Caco-2 (cell line): Measurements from ENCODE around the gene AIPL1. TPM values are rescaled to one million over a fixed set of nuclear protein-coding genes. Genes with fewer than 3 reads are reported as not detected.

Experiments used
- BruUV-seq: library from RNA; stranded (reverse); fragments of 400-500 nt; replicated peaks from 2 replicates; lab custom pipeline; 2021; lab: Mats Ljungman, UMichigan
- CTCF ChIA-PET: fragments of 300-600 bp; sonication (Branson Sonifier 250); formaldehyde crosslinking; loops from one replicate; lab custom pipeline; 2022; ENCODE audit warnings: antibody characterized with exemption; lab: Charles Lee
- POLR2A ChIA-PET: fragments of 300-600 bp; sonication (Branson Sonifier 250); formaldehyde crosslinking; loops from one replicate; lab custom pipeline; 2022; ENCODE audit warnings: antibody characterized with exemption; lab: Charles Lee
- DNase-seq, 2 experiments: peaks; one replicate each; pipeline versions ENCODE4 v3.0.0 to v3.0.0-alpha.2; 2020 to 2022
- H3K27me3 ChIP-seq: replicated peaks from 2 replicates; pipeline ENCODE4 v1.6.0; 2011; ENCODE audit warnings: low read length; ENCODE audit not compliant: control insufficient read depth, insufficient read depth
- H3K36me3 ChIP-seq: 2 replicates; pipeline ENCODE4 v1.5.1; 2011; ENCODE audit warnings: low read length; ENCODE audit not compliant: control insufficient read depth, insufficient read depth
- H3K4me1 ChIP-seq: fragments of 250-450 bp; sonication (Bioruptor Pico); 2 replicates; pipeline ENCODE4 v1.5.1; 2020; ENCODE audit warnings: mild to moderate bottlenecking
- H3K4me3 ChIP-seq: 2 replicates; pipeline ENCODE4 v1.5.1; 2011; ENCODE audit warnings: low read depth, mild to moderate bottlenecking, control low read depth, low read length
- H3K9me3 ChIP-seq: fragments of 250-450 bp; sonication (Bioruptor Pico); 2 replicates; pipeline ENCODE4 v1.5.1; 2020; ENCODE audit warnings: mild to moderate bottlenecking, moderate library complexity
- H3K27ac Mint-ChIP-seq: one replicate; pipeline ENCODE4 v1.8.0; 2022; ENCODE audit warnings: mixed read lengths; ENCODE audit not compliant: unreplicated experiment
- H3K27me3 Mint-ChIP-seq: one replicate; pipeline ENCODE4 v1.8.0; 2022; ENCODE audit warnings: mixed read lengths; ENCODE audit not compliant: insufficient read depth, unreplicated experiment
- H3K36me3 Mint-ChIP-seq: one replicate; pipeline ENCODE4 v1.8.0; 2022; ENCODE audit warnings: mild to moderate bottlenecking, mixed read lengths; ENCODE audit not compliant: insufficient read depth, unreplicated experiment
- H3K4me1 Mint-ChIP-seq: one replicate; pipeline ENCODE4 v1.8.0; 2022; ENCODE audit warnings: low read depth, mixed read lengths; ENCODE audit not compliant: unreplicated experiment
- H3K4me3 Mint-ChIP-seq: one replicate; pipeline ENCODE4 v1.8.0; 2022; ENCODE audit warnings: mild to moderate bottlenecking, moderate library complexity, mixed read lengths; ENCODE audit not compliant: unreplicated experiment
- H3K9me3 Mint-ChIP-seq: one replicate; pipeline ENCODE4 v1.8.0; 2022; ENCODE audit warnings: mixed read lengths; ENCODE audit not compliant: unreplicated experiment
- CTCF ChIP-seq, 2 experiments: fragments of 200-600 bp in 1 of 2; IDR thresholded peaks; 1 replicate in 1 of 2; 2 replicates in 1 of 2; pipeline versions ENCODE4 v1.5.1 to v1.8.0; 2011 to 2022; ENCODE audit warnings: antibody characterized with exemption in 1 of 2, control low read depth in 1 of 2, inconsistent platforms in 1 of 2, low read depth in 1 of 2, low read length in 1 of 2, mild to moderate bottlenecking in 1 of 2, moderate library complexity in 1 of 2; ENCODE audit not compliant: insufficient read depth in 1 of 2, severe bottlenecking in 1 of 2, unreplicated experiment in 1 of 2
- intact Hi-C: fragments of 100-400 bp; cut with micrococcal nuclease; formaldehyde crosslinking; loops from one replicate; pipeline ENCODE4 v1.10.0; 2022; ENCODE audit not compliant: unreplicated experiment
- total RNA-seq: library from RNA; stranded (reverse); gene quantifications from 2 replicates; pipeline ENCODE4 v1.2.3, GENCODE V29; 2022

AIPL1 gene
- total RNA-seq, 1 experiment from 2014 or later: not detected

DNA sequence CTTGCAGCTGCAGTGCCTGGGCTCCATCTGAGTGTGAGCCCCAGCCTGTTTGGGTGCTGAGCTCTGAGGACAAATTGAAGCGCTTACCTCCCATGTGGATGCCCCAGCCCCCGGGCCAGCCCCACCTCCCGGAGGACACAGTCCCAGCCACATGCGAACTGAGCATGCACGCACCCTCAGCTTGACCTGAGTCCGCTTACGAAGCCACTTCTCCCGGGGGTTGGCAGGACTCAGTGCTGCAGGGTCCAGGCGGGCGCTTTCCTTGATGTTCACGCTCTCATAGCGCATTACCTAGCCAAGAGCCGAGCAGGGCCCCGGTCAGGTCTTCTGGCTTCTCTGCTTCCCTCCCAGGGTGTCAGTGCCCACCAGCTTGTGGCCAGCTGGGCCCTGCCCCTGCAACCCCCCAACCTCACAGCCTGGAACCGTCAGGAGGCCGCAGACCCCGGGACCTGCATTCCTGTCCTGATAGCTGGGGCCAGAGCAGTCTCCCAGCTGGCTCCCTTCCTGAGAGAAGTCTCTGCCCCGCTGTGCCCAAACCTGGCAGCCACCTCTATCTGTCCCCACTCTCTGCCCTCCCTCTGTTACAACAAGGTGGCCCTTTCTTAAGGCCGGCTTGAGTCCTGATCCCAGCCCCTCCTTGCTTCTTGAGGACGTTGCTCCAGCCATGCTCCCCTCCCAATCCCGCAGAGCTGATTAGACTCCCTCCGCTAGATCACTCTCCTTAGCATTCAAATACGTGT lies 33.3 kb upstream of the AIPL1 start:
- BruUV-seq: no TSS peak
- no peak for TF ChIP-seq CTCF (IDR thresholded peaks at IDR 0.05; ENCODE audit: insufficient read depth in 1 of 2, low read depth in 1 of 2, low read length in 1 of 2, severe bottlenecking in 1 of 2, unreplicated experiment in 1 of 2)
- no peak overlapping the region for H3K27ac Mint-ChIP-seq
- no peaks in the 10 kb centered on the region for H3K36me3 ChIP-seq
- no peaks in the 10 kb centered on the region for H3K9me3 Mint-ChIP-seq
- no peaks in the 10 kb centered on the region for H3K27me3 ChIP-seq
- POLR2A ChIA-PET: no interaction called here
- H3K4me1 Mint-ChIP-seq: peaks cover 5% of the 10 kb centered on the region
- no peaks in the 10 kb centered on the region for H3K9me3 ChIP-seq
- DNase-seq: no peak
- CTCF ChIA-PET: no interaction called here
- H3K4me3 Mint-ChIP-seq: no peak overlapping the region
- no peaks in the 10 kb centered on the region for H3K4me1 ChIP-seq
- peaks cover 3% of the 10 kb centered on the region for H3K27me3 Mint-ChIP-seq
- H3K36me3 Mint-ChIP-seq: no peaks in the 10 kb centered on the region
- intact Hi-C loops: no loop called here
- no peak overlapping the region for H3K4me3 ChIP-seq

GRCh38 chr17:6467567-6467966 lies 32.6 kb upstream of the AIPL1 start:
- CTCF ChIA-PET: no interaction called here

More at GRCh38 chr17:6467567-6467966, 32.6 kb upstream of the AIPL1 start:
- no peaks in the 10 kb centered on the region for H3K36me3 ChIP-seq
- no peak overlapping the region for H3K4me3 Mint-ChIP-seq
- intact Hi-C loops: no loop called here
- peaks cover 4% of the 10 kb centered on the region for H3K27me3 Mint-ChIP-seq
- H3K9me3 ChIP-seq: no peaks in the 10 kb centered on the region
- H3K4me1 ChIP-seq: no peaks in the 10 kb centered on the region
- no peaks in the 10 kb centered on the region for H3K9me3 Mint-ChIP-seq
- no peak overlapping the region for H3K4me3 ChIP-seq
- POLR2A ChIA-PET: no interaction called here
- no peaks in the 10 kb centered on the region for H3K4me1 Mint-ChIP-seq
- H3K27ac Mint-ChIP-seq: no peak overlapping the region
- no peak for TF ChIP-seq CTCF (IDR thresholded peaks at IDR 0.05; ENCODE audit: insufficient read depth in 1 of 2, low read depth in 1 of 2, low read length in 1 of 2, severe bottlenecking in 1 of 2, unreplicated experiment in 1 of 2)
- H3K27me3 ChIP-seq: no peaks in the 10 kb centered on the region
- H3K36me3 Mint-ChIP-seq: no peaks in the 10 kb centered on the region
- DNase-seq: no peak
- no TSS peak for BruUV-seq
